HG02798 (cell line): ENCODE results near the gene OR6N1.

Experiments
- ATAC-seq: cut with Tn5 transposase; IDR thresholded peaks from one replicate; pipeline ENCODE4 v1.9.1; 2021; ENCODE audit warnings: mild to moderate bottlenecking; ENCODE audit not compliant: unreplicated experiment, poor library complexity

The OR6N1 gene, protein sequence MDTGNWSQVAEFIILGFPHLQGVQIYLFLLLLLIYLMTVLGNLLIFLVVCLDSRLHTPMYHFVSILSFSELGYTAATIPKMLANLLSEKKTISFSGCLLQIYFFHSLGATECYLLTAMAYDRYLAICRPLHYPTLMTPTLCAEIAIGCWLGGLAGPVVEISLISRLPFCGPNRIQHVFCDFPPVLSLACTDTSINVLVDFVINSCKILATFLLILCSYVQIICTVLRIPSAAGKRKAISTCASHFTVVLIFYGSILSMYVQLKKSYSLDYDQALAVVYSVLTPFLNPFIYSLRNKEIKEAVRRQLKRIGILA

GRCh38 chr1:158771950-158772866, at the start of gene OR6N1:
Gene OR6N1 (minus strand): TSS chr1:158772195. CDS start chr1:158766682, 5,513 bp downstream.
- ATAC-seq, result no peak

DNA sequence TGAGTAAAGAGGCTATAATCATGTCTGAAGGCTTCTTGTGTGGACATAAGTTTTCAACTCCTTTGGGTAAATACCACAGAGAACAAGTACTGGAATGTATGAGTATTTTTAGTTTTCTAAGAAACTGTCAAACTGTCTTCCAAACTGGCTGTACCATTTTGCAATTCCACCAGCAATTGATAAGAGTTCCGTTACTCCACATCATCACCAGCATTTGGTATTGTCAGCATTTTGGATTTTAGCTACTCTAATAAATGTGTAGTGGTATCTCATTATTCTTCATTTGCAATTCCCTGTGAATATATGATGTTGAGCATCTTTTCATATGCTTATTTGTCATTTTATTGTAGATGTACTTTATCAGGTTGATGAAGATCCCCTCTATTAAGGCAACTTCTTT, 49.7 kb upstream of the OR6N1 start:
- ATAC-seq, result no peak

DNA sequence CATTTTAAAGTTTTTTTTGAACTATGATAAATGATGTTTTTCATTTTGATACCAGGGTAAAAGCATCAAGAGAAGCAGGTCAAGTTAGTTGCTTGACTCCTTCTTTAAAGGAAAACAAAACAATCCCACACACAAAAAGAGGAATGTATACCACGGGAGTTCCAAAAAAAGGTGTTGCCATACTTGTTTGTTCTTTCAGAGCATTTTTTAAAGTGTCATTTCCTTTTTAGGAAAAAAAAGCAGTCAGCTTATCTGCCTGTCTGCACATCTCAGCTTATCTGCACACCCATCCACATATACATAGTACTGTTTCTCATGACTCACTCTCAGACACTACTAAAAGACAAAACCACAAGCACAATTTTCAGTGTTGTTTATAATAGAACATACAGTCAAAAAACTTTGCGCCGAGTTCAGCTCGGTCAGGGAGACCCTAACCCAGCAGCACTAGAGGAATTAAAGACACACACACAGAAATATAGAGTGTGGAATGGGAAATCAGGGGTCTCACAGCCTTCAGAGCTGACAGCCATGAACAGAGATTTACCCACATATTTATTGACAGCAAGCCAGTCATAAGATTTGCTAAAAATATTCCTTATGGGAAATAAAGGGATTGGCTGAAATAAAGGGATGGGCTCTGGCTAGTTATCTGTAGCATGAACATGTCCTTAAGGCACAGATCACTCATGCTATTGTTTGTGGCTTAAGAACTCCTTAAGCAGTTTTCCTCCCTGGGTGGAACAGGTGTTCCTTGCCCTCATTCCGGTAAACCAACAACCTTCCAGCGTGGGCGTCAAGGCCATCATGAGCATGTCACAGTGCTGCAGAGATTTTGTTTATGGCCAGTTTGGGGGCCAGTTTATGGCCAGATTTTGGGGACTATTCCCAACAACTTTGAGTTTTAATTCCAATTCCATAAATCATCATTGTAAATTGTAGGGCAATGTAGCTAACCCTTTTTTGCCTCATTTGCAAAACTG, 47.8 kb upstream of the OR6N1 start:
- ATAC-seq, result peak; percentile 94

- ATAC-seq, result no peak
Measured at GRCh38 chr1:158818975-158819431, 47.0 kb upstream of the OR6N1 start.

GRCh38 chr1:158818560-158818959, 46.6 kb upstream of the OR6N1 start:
- no peak for ATAC-seq

- ATAC-seq, result no peak
Measured at GRCh38 chr1:158814970-158815369, 43.0 kb upstream of the OR6N1 start.

GRCh38 chr1:158813164-158813563, 41.2 kb upstream of the OR6N1 start:
- ATAC-seq, result no peak

DNA sequence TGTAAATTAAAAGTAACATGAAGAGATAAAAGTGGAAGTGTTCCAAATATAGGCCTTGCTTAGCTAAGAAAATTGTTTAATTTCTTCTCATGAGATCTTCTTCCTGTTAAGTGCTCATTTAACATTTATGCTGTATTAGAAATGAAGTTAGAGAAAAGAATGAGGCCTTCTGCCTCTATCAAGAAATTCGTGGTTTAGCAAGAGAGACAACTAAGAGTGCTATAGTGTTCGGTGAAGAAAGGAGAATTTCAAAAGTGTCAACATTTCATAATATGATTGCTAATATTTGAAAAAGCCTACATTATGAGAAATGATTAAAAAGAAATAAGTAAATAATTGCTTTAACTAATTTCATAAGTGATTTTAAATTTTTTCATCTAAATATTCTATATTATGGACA, 40.3 kb upstream of the OR6N1 start:
- no peak for ATAC-seq

DNA sequence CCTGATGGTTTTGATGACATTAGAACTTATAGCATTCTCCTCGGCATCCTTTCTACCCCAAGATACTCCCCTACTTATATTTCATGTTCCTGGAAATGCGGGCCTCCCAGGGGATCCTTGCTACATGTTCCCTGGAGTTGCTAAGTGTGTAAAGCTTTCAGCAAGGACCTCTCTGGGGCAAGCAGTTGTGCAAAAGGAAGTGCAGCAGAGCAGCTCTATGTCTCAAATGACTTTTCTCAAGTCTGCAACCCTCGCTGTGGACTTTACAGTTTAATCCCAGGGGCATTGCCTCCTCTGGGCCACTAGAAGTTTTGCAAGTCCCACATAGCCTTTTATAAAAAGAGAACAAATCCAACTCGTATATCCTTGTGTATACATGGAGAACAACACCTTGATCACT, 38.3 kb upstream of the OR6N1 start:
- ATAC-seq, result no peak

GRCh38 chr1:158809862-158810261, 37.9 kb upstream of the OR6N1 start:
- ATAC-seq, result no peak

GRCh38 chr1:158809256-158809655, 37.3 kb upstream of the OR6N1 start:
- ATAC-seq, result no peak

DNA sequence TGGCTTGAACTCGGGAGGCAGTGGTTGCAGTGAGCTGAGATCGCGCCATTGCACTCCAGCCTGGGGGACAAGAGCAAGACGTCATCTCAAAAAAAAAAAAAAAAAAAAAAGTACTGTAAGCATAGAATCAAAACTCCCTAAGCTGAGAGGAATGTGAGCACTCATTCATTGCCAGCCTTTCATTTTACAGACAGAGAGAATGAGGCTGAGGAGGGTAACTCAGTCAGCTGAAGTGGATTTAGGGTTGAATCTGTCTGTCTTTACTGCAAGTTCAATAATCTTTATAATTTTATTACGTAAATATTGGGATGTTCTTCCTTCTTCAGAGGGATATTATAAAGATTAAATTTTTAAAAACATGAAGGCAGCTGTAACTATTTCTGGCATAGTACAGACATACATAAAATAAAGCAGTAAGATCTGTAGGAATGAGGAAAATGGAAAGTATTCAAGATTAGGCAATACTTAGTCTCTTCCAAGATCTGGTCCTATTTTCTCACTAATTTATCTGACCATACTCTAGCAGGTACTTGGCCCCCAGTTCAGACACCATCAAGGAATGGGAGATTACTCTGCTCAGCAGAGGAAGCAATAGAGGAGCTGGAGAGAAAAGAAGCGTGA, 35.0 kb upstream of the OR6N1 start:
- ATAC-seq, result no peak

DNA sequence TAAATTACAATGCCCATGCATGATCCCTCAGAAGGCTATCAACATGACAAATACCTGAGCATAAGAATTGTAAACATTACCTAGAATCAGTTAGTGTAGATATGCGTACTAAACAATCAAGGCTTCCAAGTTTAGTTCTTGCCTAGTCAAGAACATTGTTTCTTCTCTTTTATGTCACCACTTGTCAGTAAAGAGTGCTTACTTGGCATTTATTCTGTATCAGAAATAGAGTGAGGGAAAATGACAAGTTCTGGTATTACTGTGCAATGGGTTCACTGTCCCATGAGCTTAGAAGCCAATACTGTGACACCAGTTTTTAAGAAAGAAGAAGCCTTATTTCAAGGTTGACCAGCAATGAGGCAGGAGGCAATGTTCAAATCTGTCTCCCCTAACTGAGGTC, 31.7 kb upstream of the OR6N1 start:
- ATAC-seq, result no peak

- ATAC-seq, result no peak
Measured at GRCh38 chr1:158801396-158801795, 29.4 kb upstream of the OR6N1 start.

GRCh38 chr1:158800526-158800925, 28.5 kb upstream of the OR6N1 start:
- ATAC-seq, result no peak

GRCh38 chr1:158799689-158800088, 27.7 kb upstream of the OR6N1 start:
- no peak for ATAC-seq

- ATAC-seq, result no peak
Measured at GRCh38 chr1:158798531-158798930, 26.5 kb upstream of the OR6N1 start.

- ATAC-seq, result no peak
Measured at GRCh38 chr1:158794247-158794646, 22.3 kb upstream of the OR6N1 start.

- ATAC-seq, result peak; percentile 58
Measured at GRCh38 chr1:158793604-158794003, 21.6 kb upstream of the OR6N1 start.

GRCh38 chr1:158781104-158781503, 9.1 kb upstream of the OR6N1 start, which contains the start of gene OR6N2:
Gene OR6N2 (minus strand): TSS chr1:158781204. CDS start chr1:158777635, 3,569 bp downstream.
- ATAC-seq, result no peak
